ENCODE results near the gene GNMT.

- TF ChIP-seq, protein P1, sequence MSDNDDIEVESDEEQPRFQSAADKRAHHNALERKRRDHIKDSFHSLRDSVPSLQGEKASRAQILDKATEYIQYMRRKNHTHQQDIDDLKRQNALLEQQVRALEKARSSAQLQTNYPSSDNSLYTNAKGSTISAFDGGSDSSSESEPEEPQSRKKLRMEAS (IDR thresholded peaks at IDR 0.05): no peak
- no peak for TF ChIP-seq CREB1 (IDR thresholded peaks at IDR 0.05; ENCODE audit: low read depth)
- TF ChIP-seq NFIC (IDR thresholded peaks at IDR 0.05): no peak
- no peak for TF ChIP-seq TAF1 (IDR thresholded peaks at IDR 0.05; ENCODE audit: low read depth)
- no peak for TF ChIP-seq YY1 (IDR thresholded peaks at IDR 0.05; ENCODE audit: low read depth)
- no peak for TF ChIP-seq REST (IDR thresholded peaks at IDR 0.05; ENCODE audit: low read depth)
- no peak for TF ChIP-seq FOXM1 (IDR thresholded peaks at IDR 0.05; ENCODE audit: borderline replicate concordance, low read depth)
- no peak for TF ChIP-seq ZBTB7A (IDR thresholded peaks at IDR 0.05; ENCODE audit: low read depth)
- no peak for TF ChIP-seq TCF12 (IDR thresholded peaks at IDR 0.05; ENCODE audit: low read depth)
- TF ChIP-seq RAD21 (IDR thresholded peaks at IDR 0.05; ENCODE audit: low read depth): no peak
- no peak for TF ChIP-seq EGR1 (IDR thresholded peaks at IDR 0.05)
Measured at GRCh38 chr6:42984924-42985475, 24.4 kb downstream of the GNMT start.
